K562 treated with DMSO at 1 percent for 12 hours (cell line): ENCODE measurements around the gene LCE3E. TPM values are rescaled to one million over a fixed set of nuclear protein-coding genes. Genes with fewer than 3 reads are reported as not detected.

Experiments
- total RNA-seq: library from RNA; unstranded; fragments of 300-600 nt; gene quantifications from 2 replicates; pipeline ENCODE4 v1.2.3, GENCODE V29; 2022; ENCODE audit not compliant: insufficient read depth

Gene LCE3E
- not detected in 2 replicates for total RNA-seq

DNA sequence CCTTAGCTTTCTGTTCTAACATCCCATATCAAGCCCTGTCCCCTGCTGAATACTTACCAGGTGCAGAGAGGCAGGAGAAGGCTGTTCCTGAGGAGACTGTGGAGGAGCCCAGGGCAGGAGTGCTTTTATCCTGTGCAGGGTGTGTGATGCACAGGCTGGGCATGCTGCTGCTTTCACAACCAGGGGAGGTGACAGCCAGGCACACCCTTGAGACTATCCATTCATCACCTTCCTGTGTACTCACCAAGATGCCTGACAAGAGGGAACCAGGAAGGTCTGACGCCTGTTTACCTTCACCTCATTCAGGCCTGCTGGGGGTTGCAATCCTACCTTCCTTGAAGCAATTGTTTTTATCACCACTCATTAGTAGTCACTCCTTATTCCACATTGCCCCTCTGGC is at the start of gene LCE3E:
TSS of gene LCE3E (minus strand) at position 100 of the 400 bp plus-strand sequence. CDS start 572 bp downstream, outside the sequence.

DNA sequence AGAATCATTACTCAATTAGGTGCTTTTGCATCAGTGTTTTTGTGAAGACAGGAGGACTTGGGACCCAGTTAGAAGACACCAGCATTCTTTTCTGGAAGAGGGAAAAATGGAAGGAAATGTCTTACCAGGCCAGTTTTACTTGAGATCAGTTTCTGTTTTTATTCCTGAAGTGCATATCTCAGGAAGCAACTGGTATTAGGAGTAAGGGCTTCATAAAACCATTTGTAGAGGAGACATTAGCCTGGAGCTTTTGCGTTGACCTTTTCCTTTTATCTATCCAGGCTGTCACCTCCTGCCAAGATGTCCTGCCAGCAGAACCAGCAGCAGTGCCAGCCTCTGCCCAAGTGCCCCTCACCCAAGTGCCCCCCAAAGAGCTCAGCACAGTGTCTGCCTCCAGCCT is 46.9 kb upstream of the LCE3E start, which contains the start of gene LCE3B:
TSS of gene LCE3B (plus strand) at position 301 of the 400 bp plus-strand sequence. CDS start at position 301, 0 bp downstream.

GRCh38 chr1:152599934-152600333 is 33.4 kb upstream of the LCE3E start, which contains the start of gene LCE3C:
Gene LCE3C, plus strand, starts transcription at chr1:152600234. Its CDS starts 498 bp downstream, at chr1:152600732.

GRCh38 chr1:152580433-152580832 is 13.9 kb upstream of the LCE3E start, which contains the start of gene LCE3D:
Gene LCE3D, minus strand, starts transcription at chr1:152580516. Its CDS starts 580 bp downstream, at chr1:152579936.

Other genes with a start within 250 kb of the LCE3E start
- gene FLG, start 241.5 kb downstream of the LCE3E start, total RNA-seq = not detected in 2 replicates
- gene FLG2, start 206.8 kb downstream of the LCE3E start, total RNA-seq = not detected in 2 replicates
- gene CRNN, start 152.5 kb downstream of the LCE3E start, total RNA-seq = not detected in 2 replicates
- not detected in 2 replicates for gene LCE5A, start 56.0 kb downstream of the LCE3E start, total RNA-seq
- gene CRCT1, start 52.3 kb downstream of the LCE3E start, total RNA-seq = not detected in 2 replicates
- gene LCE3D, start 13.7 kb upstream of the LCE3E start, total RNA-seq = not detected in 2 replicates
- not detected in 2 replicates for gene LCE3C, start 33.5 kb upstream of the LCE3E start, total RNA-seq
- not detected in 2 replicates for gene LCE3B, start 47.0 kb upstream of the LCE3E start, total RNA-seq
- gene LCE3A, start 56.3 kb upstream of the LCE3E start, total RNA-seq = not detected in 2 replicates
- gene LCE2D, start 96.6 kb upstream of the LCE3E start, total RNA-seq = not detected in 2 replicates
- gene LCE2C, start 108.5 kb upstream of the LCE3E start, total RNA-seq = not detected in 2 replicates
- not detected in 2 replicates for gene LCE2B, start 119.3 kb upstream of the LCE3E start, total RNA-seq
- gene LCE2A, start 131.6 kb upstream of the LCE3E start, total RNA-seq = not detected in 2 replicates
- gene LCE4A, start 141.4 kb upstream of the LCE3E start, total RNA-seq = not detected in 2 replicates
- not detected in 2 replicates for gene KPRP, start 191.2 kb upstream of the LCE3E start, total RNA-seq
- not detected in 2 replicates for gene LCE1F, start 208.4 kb upstream of the LCE3E start, total RNA-seq
- gene LCE1E, start 219.5 kb upstream of the LCE3E start, total RNA-seq = not detected in 2 replicates
- not detected in 2 replicates for gene LCE1D, start 229.9 kb upstream of the LCE3E start, total RNA-seq
- gene LCE1C, start 239.9 kb upstream of the LCE3E start, total RNA-seq = not detected in 2 replicates
- gene LCE1B, start 245.2 kb upstream of the LCE3E start, total RNA-seq = not detected in 2 replicates